SK-MEL-5 (cell line): ENCODE measurements around the gene SMR3A. TPM values are rescaled to one million over a fixed set of nuclear protein-coding genes. Genes with fewer than 3 reads are reported as not detected.

ENCODE experiments used
- DNase-seq: peaks from one replicate; pipeline ENCODE4 v3.0.0-alpha.2; 2016; ENCODE audit warnings: low read depth, low spot score
- in situ Hi-C: cut with HindIII; loops from 2 replicates; pipeline ENCODE4 v1.10.0; 2016; ENCODE audit warnings: low sequenced_read_pairs, high pct_unique_total_duplicates, low pct_unique_long_range_greater_than_20kb
- polyA plus RNA-seq, 2 experiments: library from polyadenylated mRNA; depleted of rRNA; stranded (reverse); fragments of >200 nt; gene quantifications; 2 replicates each; pipeline ENCODE4 v1.2.3, GENCODE V29; 2015
- total RNA-seq: library from RNA; depleted of rRNA; stranded (reverse); fragments of >200 nt; shearing (Covaris generic); gene quantifications from 2 replicates; pipeline ENCODE4 v1.2.3, GENCODE V29; 2014; rRNA removed

Gene SMR3A
- not detected in 2 replicates for total RNA-seq
- not detected in 2 replicates for polyA plus RNA-seq (2015; cell fraction: cytosol; rRNA removed)
- polyA plus RNA-seq (2015; cell fraction: nucleus; rRNA removed), result not detected in 2 replicates

- in situ Hi-C loops, result no loop called here
- DNase-seq, result no peak
Measured at GRCh38 chr4:70360460-70360859, at the start of gene SMR3A. TSS of gene SMR3A (plus strand) at chr4:70360760. CDS start at chr4:70362116, 1,356 bp downstream.

GRCh38 chr4:70313736-70314135, 46.8 kb upstream of the SMR3A start:
- in situ Hi-C loops, result no loop called here
- DNase-seq, result no peak

- DNase-seq, result peak; percentile 19
- in situ Hi-C loops, result no loop called here
Measured at GRCh38 chr4:70315928-70316327, 44.6 kb upstream of the SMR3A start.

- DNase-seq, result no peak
- in situ Hi-C loops, result no loop called here
Measured at GRCh38 chr4:70326052-70326451, 34.5 kb upstream of the SMR3A start.

GRCh38 chr4:70334681-70335080, 25.9 kb upstream of the SMR3A start, which contains the start of gene CABS1:
TSS of gene CABS1 (plus strand) at chr4:70334981. CDS start at chr4:70335040, 59 bp downstream.
- in situ Hi-C loops, result no loop called here
- DNase-seq, result no peak

GRCh38 chr4:70336043-70336442, 24.5 kb upstream of the SMR3A start:
- no peak for DNase-seq
- in situ Hi-C loops, result no loop called here

- in situ Hi-C loops, result no loop called here
- DNase-seq, result no peak
Measured at GRCh38 chr4:70337886-70338420, 22.6 kb upstream of the SMR3A start.

- DNase-seq, result no peak
- in situ Hi-C loops, result no loop called here
Measured at GRCh38 chr4:70356185-70356584, 4.4 kb upstream of the SMR3A start.

- in situ Hi-C loops, result no loop called here
- no peak for DNase-seq
Measured at GRCh38 chr4:70359115-70359661, 1.4 kb upstream of the SMR3A start.

- in situ Hi-C loops, result no loop called here
- DNase-seq, result no peak
Measured at GRCh38 chr4:70364002-70364401, 3.4 kb downstream of the SMR3A start.

GRCh38 chr4:70365479-70365878, 4.9 kb downstream of the SMR3A start:
- peak; percentile 2 for DNase-seq
- in situ Hi-C loops, result no loop called here

GRCh38 chr4:70367813-70368212, 7.3 kb downstream of the SMR3A start:
- no peak for DNase-seq
- in situ Hi-C loops, result no loop called here

GRCh38 chr4:70371987-70372386, 11.4 kb downstream of the SMR3A start:
- in situ Hi-C loops, result no loop called here
- DNase-seq, result no peak

- in situ Hi-C loops, result no loop called here
- DNase-seq, result no peak
Measured at GRCh38 chr4:70372760-70373159, 12.2 kb downstream of the SMR3A start.

GRCh38 chr4:70380578-70380977, 20.0 kb downstream of the SMR3A start:
- DNase-seq, result no peak

GRCh38 chr4:70382691-70383181, 22.2 kb downstream of the SMR3A start, which contains the start of gene SMR3B:
TSS of gene SMR3B (plus strand) at chr4:70383131. CDS start at chr4:70384511, 1,380 bp downstream.
- in situ Hi-C loops, result no loop called here
- DNase-seq, result no peak

More at GRCh38 chr4:70380578-70380977, 20.0 kb downstream of the SMR3A start:
- in situ Hi-C loops, result no loop called here

- no peak for DNase-seq
- in situ Hi-C loops, result no loop called here
Measured at GRCh38 chr4:70392057-70392776, 31.7 kb downstream of the SMR3A start.

- in situ Hi-C loops, result no loop called here
- DNase-seq, result no peak
Measured at GRCh38 chr4:70397580-70397979, 37.0 kb downstream of the SMR3A start, which contains the start of gene OPRPN. TSS of gene OPRPN (plus strand) at chr4:70397940. CDS start at chr4:70399286, 1,346 bp downstream.
